Neural cell (in vitro differentiated cells): ENCODE results near the gene PKP3. TPM values are rescaled to one million over a fixed set of nuclear protein-coding genes. Genes with fewer than 3 reads are reported as not detected.

Experiments used
- H2AFZ ChIP-seq: fragments of 200-600, 300-800 bp; sonication (generic), shearing (Covaris generic); 2 replicates; pipeline ENCODE4 v1.6.0; 2014; ENCODE audit warnings: low read depth, mild to moderate bottlenecking, antibody characterized with exemption, low read length, moderate library complexity
- H3F3A ChIP-seq: fragments of 200-600 bp; shearing (Covaris generic); 2 replicates; pipeline ENCODE4 v1.6.1; 2016; ENCODE audit warnings: mild to moderate bottlenecking, moderate library complexity, mixed read lengths, antibody characterized with exemption, low read length; ENCODE audit not compliant: insufficient read depth, poor library complexity, severe bottlenecking
- H3K27ac ChIP-seq: fragments of 200-600, 300-800 bp; sonication (generic), shearing (Covaris generic); 2 replicates; pipeline ENCODE4 v1.5.1; 2014; ENCODE audit warnings: mild to moderate bottlenecking, low read length, moderate library complexity
- H3K27me3 ChIP-seq: fragments of 300-800, 200-600 bp; sonication (generic), shearing (Covaris generic); 2 replicates; pipeline ENCODE4 v1.6.0; 2014; ENCODE audit warnings: mild to moderate bottlenecking, low read depth, low read length, moderate library complexity; ENCODE audit not compliant: insufficient read depth
- H3K36me3 ChIP-seq: fragments of 300-800, 200-600 bp; sonication (generic), shearing (Covaris generic); 2 replicates; pipeline ENCODE4 v1.5.1; 2014; ENCODE audit warnings: mild to moderate bottlenecking, antibody characterized with exemption, low read length, moderate library complexity; ENCODE audit not compliant: insufficient read depth
- H3K4me2 ChIP-seq: fragments of 300-800, 200-600 bp; sonication (generic), shearing (Covaris generic); 2 replicates; pipeline ENCODE4 v1.6.0; 2014; ENCODE audit warnings: mild to moderate bottlenecking, low read length
- H3K4me3 ChIP-seq: fragments of 300-800, 200-600 bp; sonication (generic), shearing (Covaris generic); 2 replicates; pipeline ENCODE4 v1.5.1; 2014; ENCODE audit warnings: mild to moderate bottlenecking, low read length, moderate library complexity
- H3K79me2 ChIP-seq: fragments of 200-600 bp; shearing (Covaris generic); replicated peaks from 2 replicates; pipeline ENCODE4 v1.6.0; 2014; ENCODE audit warnings: mild to moderate bottlenecking, low read length, moderate library complexity; ENCODE audit not compliant: insufficient read depth
- H3K9ac ChIP-seq: fragments of 300-800, 200-600 bp; sonication (generic), shearing (Covaris generic); 2 replicates; pipeline ENCODE4 v1.6.1; 2016; ENCODE audit warnings: mild to moderate bottlenecking, low read length, mixed read lengths
- H3K9me2 ChIP-seq: fragments of 200-600 bp; shearing (Covaris generic); 2 replicates; pipeline ENCODE4 v1.6.1; 2016; ENCODE audit warnings: mild to moderate bottlenecking, low read length, mixed read lengths; ENCODE audit not compliant: insufficient read depth
- H3K9me3 ChIP-seq: fragments of 200-600, 300-800 bp; sonication (generic), shearing (Covaris generic); 2 replicates; pipeline ENCODE4 v1.6.1; 2016; ENCODE audit warnings: mild to moderate bottlenecking, mixed run types, low read length, moderate library complexity, mixed read lengths
- H4K20me1 ChIP-seq: fragments of 200-600 bp; shearing (Covaris generic); 2 replicates; pipeline ENCODE4 v1.6.1; 2016; ENCODE audit warnings: mild to moderate bottlenecking, mixed run types; ENCODE audit not compliant: insufficient read depth
- EP300 ChIP-seq: fragments of 450-650 bp; conservative IDR thresholded peaks from 2 replicates; pipeline ENCODE4 v1.6.1; 2014; ENCODE audit warnings: antibody characterized with exemption, mild to moderate bottlenecking, moderate library complexity; ENCODE audit not compliant: poor library complexity, severe bottlenecking
- EZH2 ChIP-seq: fragments of 200-600, 300-800 bp; shearing (Covaris generic), sonication (generic); IDR thresholded peaks from 2 replicates; pipeline ENCODE4 v1.6.1; 2014; ENCODE audit warnings: antibody characterized with exemption, low read length, borderline replicate concordance, mild to moderate bottlenecking; ENCODE audit not compliant: insufficient read depth, poor library complexity, severe bottlenecking
- MXI1 ChIP-seq: fragments of 450-650 bp; conservative IDR thresholded peaks from 2 replicates; pipeline ENCODE4 v1.6.1; 2014; ENCODE audit warnings: antibody characterized with exemption, mild to moderate bottlenecking; ENCODE audit not compliant: poor library complexity, severe bottlenecking
- POLR2AphosphoS5 ChIP-seq: IDR thresholded peaks from 2 replicates; pipeline ENCODE4 v1.6.1; 2012
- RAD21 ChIP-seq: fragments of 450-650 bp; conservative IDR thresholded peaks from 2 replicates; pipeline ENCODE4 v1.6.1; 2014; ENCODE audit warnings: antibody characterized with exemption, mild to moderate bottlenecking, moderate library complexity
- SMC3 ChIP-seq: fragments of 450-650 bp; conservative IDR thresholded peaks from 2 replicates; pipeline ENCODE4 v1.6.1; 2014; ENCODE audit warnings: antibody characterized with exemption, mild to moderate bottlenecking, moderate library complexity; ENCODE audit not compliant: poor library complexity
- TAF1 ChIP-seq: IDR thresholded peaks from 2 replicates; pipeline ENCODE4 v1.6.1; 2012; ENCODE audit warnings: low read depth
- polyA plus RNA-seq: library from polyadenylated mRNA; depleted of rRNA; stranded (reverse); fragments of >200 nt; gene quantifications from 2 replicates; pipeline ENCODE4 v1.2.3, GENCODE V29; 2014
- TF ChIP-seq, protein P1 (sequence below): fragments of 450-650 bp; IDR thresholded peaks from 2 replicates; pipeline ENCODE4 v1.5.1; 2014; ENCODE audit warnings: antibody characterized with exemption, mild to moderate bottlenecking, moderate library complexity; ENCODE audit not compliant: poor library complexity, severe bottlenecking
- TF ChIP-seq, protein P2 (sequence below): IDR thresholded peaks from 2 replicates; pipeline ENCODE4 v1.6.1; 2012; ENCODE audit warnings: borderline replicate concordance

PKP3 gene
- polyA plus RNA-seq, 1 donor from 2014 or later: not detected

DNA sequence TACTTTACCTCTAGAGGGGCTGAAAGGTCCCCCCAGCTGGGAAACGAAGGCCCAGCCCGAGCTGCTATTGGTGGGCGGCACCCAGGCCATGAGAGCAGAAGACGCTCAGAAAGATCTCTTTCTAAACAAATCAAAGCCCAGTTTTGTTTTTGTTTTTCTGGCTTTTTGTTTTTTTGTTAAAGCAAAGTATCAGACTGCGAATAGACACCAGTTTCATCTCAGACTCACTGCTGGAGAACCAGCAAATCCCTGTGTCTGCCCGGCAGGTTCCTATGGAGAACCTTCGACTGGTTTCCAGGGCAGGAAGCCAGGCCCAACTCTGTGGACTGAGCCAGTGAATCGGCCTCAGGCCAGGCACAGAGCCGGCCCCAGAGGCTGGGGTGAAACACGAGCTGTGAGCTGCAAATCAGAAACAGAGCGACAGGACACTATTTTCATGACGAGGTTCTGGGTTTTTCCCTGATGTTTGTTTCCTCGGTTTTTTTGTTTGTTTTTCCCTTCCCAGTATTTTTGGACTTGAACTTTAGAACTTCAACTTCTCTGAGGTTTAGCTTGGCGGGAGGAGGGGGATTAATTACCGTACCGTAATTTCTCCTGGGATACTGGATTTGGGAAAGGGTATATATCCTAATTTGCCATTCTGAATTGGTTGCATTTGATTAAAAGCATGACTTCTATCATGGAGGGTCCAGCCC is 40.7 kb upstream of the PKP3 start:
- Histone ChIP-seq H3K36me3 (no peaks in the 10 kb centered on the region), H3K4me2 (no peak overlapping the region), H3K27me3 (no peaks in the 10 kb centered on the region), H3K9ac (no peak overlapping the region), H4K20me1 (no peaks in the 10 kb centered on the region), H2AFZ (no peak overlapping the region), H3K79me2 (no peaks in the 10 kb centered on the region), H3K9me2 (no peaks in the 10 kb centered on the region), H3K27ac (no peak overlapping the region), H3K9me3 (no peaks in the 10 kb centered on the region), H3F3A (no peaks in the 10 kb centered on the region), H3K4me3 (no peak overlapping the region)
- TF ChIP-seq SMC3: no peak
- TF ChIP-seq, protein P1, sequence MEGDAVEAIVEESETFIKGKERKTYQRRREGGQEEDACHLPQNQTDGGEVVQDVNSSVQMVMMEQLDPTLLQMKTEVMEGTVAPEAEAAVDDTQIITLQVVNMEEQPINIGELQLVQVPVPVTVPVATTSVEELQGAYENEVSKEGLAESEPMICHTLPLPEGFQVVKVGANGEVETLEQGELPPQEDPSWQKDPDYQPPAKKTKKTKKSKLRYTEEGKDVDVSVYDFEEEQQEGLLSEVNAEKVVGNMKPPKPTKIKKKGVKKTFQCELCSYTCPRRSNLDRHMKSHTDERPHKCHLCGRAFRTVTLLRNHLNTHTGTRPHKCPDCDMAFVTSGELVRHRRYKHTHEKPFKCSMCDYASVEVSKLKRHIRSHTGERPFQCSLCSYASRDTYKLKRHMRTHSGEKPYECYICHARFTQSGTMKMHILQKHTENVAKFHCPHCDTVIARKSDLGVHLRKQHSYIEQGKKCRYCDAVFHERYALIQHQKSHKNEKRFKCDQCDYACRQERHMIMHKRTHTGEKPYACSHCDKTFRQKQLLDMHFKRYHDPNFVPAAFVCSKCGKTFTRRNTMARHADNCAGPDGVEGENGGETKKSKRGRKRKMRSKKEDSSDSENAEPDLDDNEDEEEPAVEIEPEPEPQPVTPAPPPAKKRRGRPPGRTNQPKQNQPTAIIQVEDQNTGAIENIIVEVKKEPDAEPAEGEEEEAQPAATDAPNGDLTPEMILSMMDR: no peak
- no peak for TF ChIP-seq MXI1
- TF ChIP-seq EP300: no peak
- no peak for TF ChIP-seq RAD21
- no peak for TF ChIP-seq TAF1
- TF ChIP-seq, protein P2, sequence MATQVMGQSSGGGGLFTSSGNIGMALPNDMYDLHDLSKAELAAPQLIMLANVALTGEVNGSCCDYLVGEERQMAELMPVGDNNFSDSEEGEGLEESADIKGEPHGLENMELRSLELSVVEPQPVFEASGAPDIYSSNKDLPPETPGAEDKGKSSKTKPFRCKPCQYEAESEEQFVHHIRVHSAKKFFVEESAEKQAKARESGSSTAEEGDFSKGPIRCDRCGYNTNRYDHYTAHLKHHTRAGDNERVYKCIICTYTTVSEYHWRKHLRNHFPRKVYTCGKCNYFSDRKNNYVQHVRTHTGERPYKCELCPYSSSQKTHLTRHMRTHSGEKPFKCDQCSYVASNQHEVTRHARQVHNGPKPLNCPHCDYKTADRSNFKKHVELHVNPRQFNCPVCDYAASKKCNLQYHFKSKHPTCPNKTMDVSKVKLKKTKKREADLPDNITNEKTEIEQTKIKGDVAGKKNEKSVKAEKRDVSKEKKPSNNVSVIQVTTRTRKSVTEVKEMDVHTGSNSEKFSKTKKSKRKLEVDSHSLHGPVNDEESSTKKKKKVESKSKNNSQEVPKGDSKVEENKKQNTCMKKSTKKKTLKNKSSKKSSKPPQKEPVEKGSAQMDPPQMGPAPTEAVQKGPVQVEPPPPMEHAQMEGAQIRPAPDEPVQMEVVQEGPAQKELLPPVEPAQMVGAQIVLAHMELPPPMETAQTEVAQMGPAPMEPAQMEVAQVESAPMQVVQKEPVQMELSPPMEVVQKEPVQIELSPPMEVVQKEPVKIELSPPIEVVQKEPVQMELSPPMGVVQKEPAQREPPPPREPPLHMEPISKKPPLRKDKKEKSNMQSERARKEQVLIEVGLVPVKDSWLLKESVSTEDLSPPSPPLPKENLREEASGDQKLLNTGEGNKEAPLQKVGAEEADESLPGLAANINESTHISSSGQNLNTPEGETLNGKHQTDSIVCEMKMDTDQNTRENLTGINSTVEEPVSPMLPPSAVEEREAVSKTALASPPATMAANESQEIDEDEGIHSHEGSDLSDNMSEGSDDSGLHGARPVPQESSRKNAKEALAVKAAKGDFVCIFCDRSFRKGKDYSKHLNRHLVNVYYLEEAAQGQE: no peak
- no peak for TF ChIP-seq EZH2
- TF ChIP-seq POLR2AphosphoS5: no peak

DNA sequence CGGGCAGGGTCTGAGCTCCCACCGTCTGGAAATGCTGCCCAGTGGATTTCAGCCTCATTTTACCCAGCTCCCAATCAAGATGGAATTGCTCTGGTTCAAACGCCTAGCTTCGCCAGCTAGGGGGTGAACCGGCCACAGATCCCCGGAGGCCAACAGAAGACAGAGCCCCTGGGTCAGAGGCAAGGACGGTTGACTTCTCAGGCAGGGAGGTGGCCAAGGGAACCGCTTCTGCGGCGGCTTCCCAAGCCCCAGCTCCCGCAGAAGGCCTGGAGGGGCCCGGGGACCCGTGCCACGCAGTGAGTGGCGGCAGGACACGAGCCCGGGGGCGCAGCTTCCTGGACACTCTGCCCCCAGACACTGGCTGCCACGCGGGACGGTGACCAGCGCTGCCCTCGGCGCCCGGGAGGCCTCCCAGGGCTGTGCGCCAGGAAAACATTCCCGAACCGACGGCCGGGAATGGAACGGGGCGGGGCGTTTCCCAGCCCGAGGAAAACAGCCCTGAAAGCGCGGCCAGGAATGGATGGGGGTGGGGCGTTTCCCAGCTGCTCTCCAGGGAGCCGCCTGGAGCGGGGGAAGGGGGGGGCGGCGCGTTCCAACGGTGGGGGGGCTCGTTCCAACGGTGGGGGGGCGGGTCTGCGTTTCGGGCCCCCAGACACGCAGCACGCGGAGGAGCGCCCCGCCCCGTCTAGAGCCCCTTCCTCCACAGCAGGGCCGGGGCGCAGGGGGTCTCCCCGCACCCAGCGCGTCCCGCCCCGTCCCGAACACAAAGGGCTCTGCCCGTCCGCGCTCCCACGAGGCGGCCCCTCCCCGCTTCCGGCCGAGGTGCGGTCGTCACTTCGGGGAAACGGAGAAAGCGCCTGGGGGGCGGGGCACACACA is 38.2 kb upstream of the PKP3 start:
- H3K9me3 ChIP-seq: no peaks in the 10 kb centered on the region

More for the DNA sequence above, 38.2 kb upstream of the PKP3 start:
- Histone ChIP-seq H3K4me2 (no peak overlapping the region), H2AFZ (no peak overlapping the region), H3F3A (no peaks in the 10 kb centered on the region), H3K27me3 (no peaks in the 10 kb centered on the region), H3K9me2 (no peaks in the 10 kb centered on the region), H4K20me1 (no peaks in the 10 kb centered on the region), H3K9ac (peak overlapping the region; percentile 56), H3K4me3 (peak overlapping the region; percentile 64), H3K36me3 (no peaks in the 10 kb centered on the region), H3K27ac (no peak overlapping the region), H3K79me2 (no peaks in the 10 kb centered on the region)
- TF ChIP-seq, protein P2: peak; percentile 85
- TF ChIP-seq EZH2 (no peak), POLR2AphosphoS5 (no peak)
- TF ChIP-seq, protein P1: no peak
